ENCODE results near the gene TMEM181.

DNA sequence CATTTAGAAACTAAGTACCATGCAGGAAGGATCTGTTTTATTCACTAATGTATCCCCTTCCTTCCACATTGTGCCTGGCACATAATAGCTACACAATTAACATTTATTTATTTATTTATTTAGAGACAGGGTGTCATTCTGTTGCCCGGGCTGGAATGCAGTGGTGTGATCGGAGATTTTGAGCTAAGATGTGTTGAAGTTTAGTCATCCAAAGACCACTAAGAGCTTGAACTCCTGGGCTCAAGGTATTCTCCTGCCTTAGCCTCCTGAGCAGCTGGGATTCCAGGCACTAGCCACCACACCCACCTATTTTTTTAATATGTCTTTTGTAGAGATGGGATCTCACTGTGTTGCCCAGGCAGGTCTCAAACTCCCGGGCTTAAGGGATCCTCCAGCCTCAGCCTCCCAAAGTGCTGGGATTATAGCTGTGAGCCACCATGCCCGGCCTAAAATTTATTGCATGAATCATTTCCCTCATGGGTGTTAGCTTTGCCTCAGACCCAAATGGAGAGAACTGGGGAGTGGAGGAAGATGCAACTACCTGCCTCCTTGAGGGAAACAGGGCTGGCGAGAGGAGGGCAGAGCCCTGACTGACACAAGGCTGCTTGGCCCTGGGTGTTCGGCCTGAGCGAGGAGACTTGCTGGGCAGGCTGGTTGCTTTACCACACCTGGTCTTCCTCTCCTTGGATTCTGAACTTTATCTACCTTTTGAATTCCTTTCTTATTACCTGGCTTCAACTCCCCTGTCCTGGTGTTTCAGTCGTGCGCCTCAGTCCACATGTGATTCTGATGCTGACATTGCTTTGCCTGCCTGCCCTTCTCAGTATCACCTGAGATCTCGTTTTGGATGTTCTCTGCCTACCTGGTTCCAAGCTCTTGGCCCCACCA, 86.4 kb downstream of the TMEM181 start:
- TF ChIP-seq MYC (CRISPR knock-in tag; IDR thresholded peaks at IDR 0.05; ENCODE audit: borderline replicate concordance) (no peak), BCL6 (CRISPR knock-in tag; IDR thresholded peaks at IDR 0.05) (no peak)

Data from HepG2 (cell line).